H1 (cell line): ENCODE results near the gene RGS6.

Source experiments
- CHD2 ChIP-seq: IDR thresholded peaks from 2 replicates; pipeline ENCODE4 v1.6.1; 2012; ENCODE audit warnings: low read length, improper control_type of control experiment
- KDM5A ChIP-seq: fragments of 200-600 bp; IDR thresholded peaks from 2 replicates; pipeline ENCODE4 v1.7.1; 2012; ENCODE audit warnings: mild to moderate bottlenecking, low read length, inconsistent platforms, mixed read lengths
- RFX5 ChIP-seq: IDR thresholded peaks from 2 replicates; pipeline ENCODE4 v1.6.1; 2011; ENCODE audit warnings: low read depth, low read length, improper control_type of control experiment, borderline replicate concordance
- RNF2 ChIP-seq: fragments of 200-900, 300-1000 bp; sonication (generic); IDR thresholded peaks from 2 replicates; pipeline ENCODE4 v1.7.1; 2016; ENCODE audit warnings: borderline replicate concordance, low read depth, mild to moderate bottlenecking, antibody characterized with exemption, low read length; ENCODE audit not compliant: poor library complexity, severe bottlenecking; ENCODE audit errors: missing control alignments
- YY1 ChIP-seq: IDR thresholded peaks from 2 replicates; pipeline ENCODE4 v1.6.1; 2011; ENCODE audit warnings: low read depth, mild to moderate bottlenecking, low read length
- TF ChIP-seq, protein P1 (sequence below), 3 experiments: IDR thresholded peaks; 1 replicate in 2 of 3; 2 replicates in 1 of 3; pipeline versions ENCODE4 v1.5.1 to v1.6.1; 2011; ENCODE audit warnings: low read length in 3 of 3, mild to moderate bottlenecking in 3 of 3, inconsistent platforms in 2 of 3, low read depth in 1 of 3, moderate library complexity in 1 of 3; ENCODE audit not compliant: insufficient read depth in 1 of 3; ENCODE audit errors: control extremely low read depth in 1 of 3

DNA sequence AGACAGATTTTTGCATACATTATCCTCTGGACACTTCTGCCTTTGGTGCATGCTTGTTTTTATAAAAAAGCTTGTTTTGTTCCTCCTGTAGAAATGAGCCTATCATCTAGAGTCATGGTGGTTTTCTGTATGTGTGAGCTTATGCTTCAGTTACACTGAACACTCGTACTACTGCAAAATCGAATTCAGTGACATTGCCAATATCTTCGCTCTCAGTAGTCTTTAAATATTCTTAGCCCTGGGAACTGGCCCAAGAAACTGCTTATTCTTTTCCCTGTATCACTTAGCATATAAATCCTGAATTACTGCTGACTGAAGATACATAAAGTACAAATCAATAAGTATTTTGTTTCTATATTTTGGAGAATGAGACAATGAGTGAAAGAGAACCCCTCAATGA is 70.5 kb downstream of the RGS6 start:
- TF ChIP-seq CHD2, result no peak
- TF ChIP-seq KDM5A, result no peak
- TF ChIP-seq, protein P1, sequence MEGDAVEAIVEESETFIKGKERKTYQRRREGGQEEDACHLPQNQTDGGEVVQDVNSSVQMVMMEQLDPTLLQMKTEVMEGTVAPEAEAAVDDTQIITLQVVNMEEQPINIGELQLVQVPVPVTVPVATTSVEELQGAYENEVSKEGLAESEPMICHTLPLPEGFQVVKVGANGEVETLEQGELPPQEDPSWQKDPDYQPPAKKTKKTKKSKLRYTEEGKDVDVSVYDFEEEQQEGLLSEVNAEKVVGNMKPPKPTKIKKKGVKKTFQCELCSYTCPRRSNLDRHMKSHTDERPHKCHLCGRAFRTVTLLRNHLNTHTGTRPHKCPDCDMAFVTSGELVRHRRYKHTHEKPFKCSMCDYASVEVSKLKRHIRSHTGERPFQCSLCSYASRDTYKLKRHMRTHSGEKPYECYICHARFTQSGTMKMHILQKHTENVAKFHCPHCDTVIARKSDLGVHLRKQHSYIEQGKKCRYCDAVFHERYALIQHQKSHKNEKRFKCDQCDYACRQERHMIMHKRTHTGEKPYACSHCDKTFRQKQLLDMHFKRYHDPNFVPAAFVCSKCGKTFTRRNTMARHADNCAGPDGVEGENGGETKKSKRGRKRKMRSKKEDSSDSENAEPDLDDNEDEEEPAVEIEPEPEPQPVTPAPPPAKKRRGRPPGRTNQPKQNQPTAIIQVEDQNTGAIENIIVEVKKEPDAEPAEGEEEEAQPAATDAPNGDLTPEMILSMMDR (IDR thresholded peaks at IDR 0.05; ENCODE audit: control extremely low read depth in 1 of 3, insufficient read depth in 1 of 3, low read depth in 1 of 3, low read length in 3 of 3), result no peak
- no peak for TF ChIP-seq RNF2
- no peak for TF ChIP-seq RFX5
- no peak for TF ChIP-seq YY1
